T-helper 1 cell (primary cell): ENCODE results near the gene ATMIN.

Experiments
- DNase-seq, 5 donors: peaks; one replicate each; pipeline ENCODE4 v3.0.0-alpha.2; 2012 to 2020

The ATMIN gene

DNA sequence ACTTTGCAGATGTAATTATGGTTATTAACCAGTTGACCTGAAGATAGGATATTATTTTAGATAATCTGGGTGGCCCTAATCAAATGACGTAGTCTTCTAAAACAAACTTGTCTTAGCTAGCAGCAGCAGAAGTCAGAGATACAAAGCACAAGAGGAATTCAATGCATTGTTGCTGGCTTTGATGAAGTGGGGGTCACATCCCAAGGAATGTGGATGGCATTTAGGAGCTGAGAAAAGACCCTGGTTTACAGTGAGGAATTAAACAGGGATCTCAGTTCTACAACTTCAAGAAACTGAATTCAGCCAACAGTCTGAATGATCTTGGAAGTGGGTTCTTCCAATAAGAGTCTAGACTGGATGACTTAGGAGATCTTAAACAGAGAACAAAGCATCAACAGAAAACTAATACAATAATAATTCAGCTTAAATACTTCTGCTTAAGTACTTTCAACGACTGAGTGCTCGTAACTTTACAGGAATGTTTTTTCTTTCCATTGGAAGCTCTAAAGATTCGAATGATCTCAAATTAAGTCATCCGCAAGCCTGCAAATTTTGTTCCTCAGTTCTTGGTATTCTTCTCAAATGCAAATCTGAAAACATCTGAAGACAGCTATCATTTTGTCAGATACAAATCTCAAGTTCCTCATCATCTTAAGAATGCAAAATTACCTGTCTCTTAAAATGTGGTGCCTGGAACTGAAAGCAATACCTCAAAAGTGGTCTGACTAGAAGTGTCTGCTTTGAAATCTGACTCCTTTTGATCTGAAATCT, 38.1 kb downstream of the ATMIN start:
- DNase-seq, result no peak

DNA sequence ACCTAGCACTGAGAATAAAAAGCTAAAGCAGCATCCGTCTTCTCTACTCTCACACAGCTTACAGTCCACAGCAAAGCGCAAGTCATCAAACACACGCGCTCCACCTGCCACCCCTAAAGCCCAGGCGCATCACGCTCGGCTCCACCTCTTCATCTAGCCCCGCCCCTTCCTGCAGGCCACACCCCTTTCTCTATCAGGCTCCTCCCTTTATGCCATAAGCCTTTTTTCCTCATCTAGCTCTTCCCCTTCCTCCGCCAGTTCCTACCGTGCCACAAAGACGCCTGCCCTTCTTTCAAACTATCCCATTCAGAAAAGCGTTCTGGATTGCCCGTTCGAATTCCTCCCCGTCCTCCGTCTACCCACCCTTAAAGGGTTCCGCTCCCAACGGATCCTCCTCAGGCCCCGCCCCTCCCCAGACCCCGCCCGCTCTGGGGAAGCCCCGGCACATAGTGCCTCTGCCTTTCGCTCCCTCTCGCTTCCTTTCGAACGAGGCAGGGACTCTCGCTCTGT, 41.0 kb downstream of the ATMIN start:
- peak; percentile 84 to 94 (median 88) for DNase-seq

- peak; percentile 85 to 97 (median 90) for DNase-seq
Observed at GRCh38 chr16:81077076-81077940, 41.7 kb downstream of the ATMIN start, which contains the start of gene C16orf46. Gene C16orf46, minus strand, starts transcription at chr16:81077238. Its CDS starts 13,283 bp downstream, at chr16:81063955.

- no peak for DNase-seq
Observed at GRCh38 chr16:81080233-81080632, 44.6 kb downstream of the ATMIN start.

GRCh38 chr16:81081014-81081413, 45.4 kb downstream of the ATMIN start:
- DNase-seq, result no peak

DNA sequence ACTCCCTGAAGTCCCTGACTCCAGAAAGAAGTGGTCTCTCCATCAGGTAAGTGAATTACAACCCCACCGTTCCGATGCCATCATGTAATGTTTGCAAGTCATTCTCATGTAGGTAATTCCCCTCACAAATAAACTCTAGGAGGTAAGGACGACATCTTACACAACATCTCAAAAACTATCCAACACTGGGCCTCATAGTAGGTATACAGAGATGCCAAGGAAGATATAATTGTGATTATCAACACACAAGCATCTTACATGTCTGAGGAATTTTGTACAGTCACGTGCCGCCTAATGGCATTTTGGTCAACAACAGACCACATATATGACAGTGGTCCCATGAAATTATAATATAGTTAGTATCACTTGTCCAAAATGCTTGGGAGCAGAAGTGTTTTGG, 53.2 kb downstream of the ATMIN start:
- DNase-seq, result no peak

DNA sequence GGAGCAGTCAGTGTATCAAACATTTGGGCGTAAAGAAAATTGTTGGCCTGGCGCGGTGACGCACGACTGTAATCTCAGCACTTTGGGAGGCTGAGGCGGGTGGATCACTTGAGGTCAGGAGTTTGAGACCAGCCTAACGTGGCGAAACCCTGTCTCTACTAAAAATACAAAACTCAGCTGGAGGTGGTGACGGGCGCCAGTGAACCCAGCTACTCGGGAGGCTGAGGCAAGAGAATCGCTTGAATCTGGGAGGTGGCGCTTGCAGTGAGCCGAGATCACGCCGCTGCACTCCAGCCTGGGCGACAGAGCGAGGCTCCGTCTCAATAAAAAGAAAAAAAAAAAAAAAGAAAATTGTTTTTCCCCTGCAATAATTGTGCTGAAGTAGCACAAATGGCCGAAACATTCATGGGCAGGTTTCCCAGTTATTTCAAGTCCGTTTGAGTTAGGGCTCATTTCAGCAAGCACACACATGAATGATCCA, 59.2 kb downstream of the ATMIN start:
- DNase-seq, result no peak

GRCh38 chr16:81095653-81095952, 60.0 kb downstream of the ATMIN start:
- no peak for DNase-seq

DNA sequence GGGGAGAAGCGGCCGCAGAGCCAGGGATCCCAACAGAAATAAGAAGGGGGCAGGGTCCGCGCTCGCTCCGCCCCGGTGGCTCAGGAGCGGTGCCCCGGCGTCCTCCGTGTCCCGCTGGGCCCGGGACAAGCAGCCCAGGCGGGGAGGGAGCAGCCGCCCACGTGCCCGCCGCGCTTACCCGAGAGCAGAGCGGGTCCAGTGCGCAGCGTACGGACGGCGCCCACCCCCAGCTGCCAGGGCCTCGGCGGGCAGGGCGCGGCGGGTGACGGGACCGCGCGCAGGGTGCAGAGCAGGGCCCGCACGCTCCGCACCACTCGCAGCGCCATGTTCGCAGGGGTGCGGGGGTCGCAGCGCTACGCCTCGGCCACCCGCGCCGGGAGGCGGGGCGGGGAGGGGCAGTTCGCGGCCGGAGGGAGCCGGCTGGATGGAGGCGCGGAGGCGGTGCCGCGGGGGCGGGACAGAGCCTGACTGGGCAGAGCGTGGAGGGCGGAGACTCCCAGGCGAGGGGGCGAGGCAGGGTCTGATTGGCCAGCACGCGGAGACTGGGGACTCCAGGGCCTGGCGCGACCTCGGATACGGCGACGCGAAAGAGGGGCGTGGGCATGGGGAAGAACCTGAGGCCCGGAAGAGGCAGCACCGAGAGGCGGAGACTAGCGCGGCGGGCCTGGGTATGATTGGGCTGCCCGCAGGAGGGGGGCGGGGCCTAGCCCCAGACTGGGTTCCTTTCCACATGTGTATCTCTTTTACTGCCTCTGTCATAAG, 60.5 kb downstream of the ATMIN start, which contains the start of gene GCSH:
GCSH (minus strand) TSS at position 443 of the 762 bp plus-strand sequence; CDS start at position 326, 117 bp downstream.
- DNase-seq, result peak; percentile 97 to 99 (median 99)

- no peak for DNase-seq
Observed at GRCh38 chr16:81096715-81097208, 61.1 kb downstream of the ATMIN start.
